SK-N-DZ (cell line): Measurements from ENCODE around the gene CBLN2. TPM values are rescaled to one million over a fixed set of nuclear protein-coding genes. Genes with fewer than 3 reads are reported as not detected.

Experiments used
- DNase-seq: peaks from one replicate; pipeline ENCODE4 v3.0.0-alpha.2; 2015; ENCODE audit warnings: low spot score
- polyA plus RNA-seq, 2 experiments: library from polyadenylated mRNA; depleted of rRNA; stranded (reverse); fragments of >200 nt; gene quantifications; 2 replicates each; pipeline ENCODE4 v1.2.3, GENCODE V29; 2014

The CBLN2 gene
- polyA plus RNA-seq (2014; cell fraction: cytosol; rRNA removed), result 0.20 and 0.53 TPM in 2 replicates
- 0.39 TPM in 1 of 2 replicates, not detected in the other for polyA plus RNA-seq (2014; cell fraction: nucleus; rRNA removed)

DNA sequence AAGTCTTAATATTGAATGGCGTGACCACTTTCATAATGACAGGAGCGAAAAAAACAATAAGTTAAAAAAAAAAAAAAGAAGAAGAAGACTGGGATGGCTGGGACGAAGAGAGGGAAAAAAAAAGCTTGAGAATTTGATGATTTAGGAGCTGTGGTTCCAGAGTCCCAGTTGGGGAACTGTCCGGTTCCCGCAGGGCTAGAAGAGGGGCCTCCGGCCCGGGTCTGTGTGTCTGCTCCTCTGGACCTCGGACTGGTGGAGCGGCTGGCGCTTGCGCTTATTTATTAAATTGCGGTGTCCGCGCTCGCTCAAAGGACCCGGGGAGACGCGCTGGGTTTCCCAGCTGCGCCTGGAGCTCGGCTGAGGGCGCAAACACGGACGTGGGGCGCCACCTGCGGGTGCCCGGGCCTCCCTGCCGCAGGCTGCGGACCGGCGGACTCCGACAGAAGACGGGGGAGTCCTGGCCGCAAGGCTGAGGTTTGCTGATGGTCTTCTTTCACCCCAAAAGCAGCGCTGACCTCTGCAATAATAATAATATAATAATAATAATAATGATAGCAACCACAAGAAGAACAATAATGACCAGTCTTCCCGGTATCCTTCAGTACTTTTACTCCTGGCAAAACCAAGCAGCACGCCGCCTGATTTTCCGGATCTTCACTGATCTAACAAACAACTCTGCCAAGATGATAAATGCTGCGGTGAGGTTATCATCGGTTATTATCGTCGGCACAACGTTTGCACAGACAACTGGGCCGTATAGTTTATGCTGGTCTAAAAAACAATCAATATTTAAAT, at the start of gene CBLN2:
TSS of gene CBLN2 (minus strand) at position 251 of the 795 bp plus-strand sequence. CDS start 2,182 bp downstream, outside the sequence.
- peak; percentile 69 for DNase-seq

DNA sequence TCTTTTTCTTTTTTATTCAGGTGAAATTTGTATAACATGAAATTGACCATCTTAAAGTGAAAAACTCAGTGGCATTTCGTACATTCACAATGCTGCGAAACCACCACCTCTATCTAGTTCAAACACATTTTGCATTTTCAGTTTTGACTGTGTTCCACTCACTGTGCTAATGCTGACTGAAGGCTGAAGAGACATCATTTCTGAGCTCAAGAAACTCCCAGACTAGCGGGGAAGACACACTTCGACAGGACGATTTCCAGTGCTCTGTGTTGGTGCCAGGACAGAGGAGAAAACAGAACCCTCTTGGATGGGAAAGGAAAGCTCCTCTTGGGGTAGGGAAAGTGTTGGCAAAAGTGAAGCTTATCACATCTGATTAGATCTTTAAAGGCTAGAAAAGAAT, 44.2 kb upstream of the CBLN2 start:
- no peak for DNase-seq

DNA sequence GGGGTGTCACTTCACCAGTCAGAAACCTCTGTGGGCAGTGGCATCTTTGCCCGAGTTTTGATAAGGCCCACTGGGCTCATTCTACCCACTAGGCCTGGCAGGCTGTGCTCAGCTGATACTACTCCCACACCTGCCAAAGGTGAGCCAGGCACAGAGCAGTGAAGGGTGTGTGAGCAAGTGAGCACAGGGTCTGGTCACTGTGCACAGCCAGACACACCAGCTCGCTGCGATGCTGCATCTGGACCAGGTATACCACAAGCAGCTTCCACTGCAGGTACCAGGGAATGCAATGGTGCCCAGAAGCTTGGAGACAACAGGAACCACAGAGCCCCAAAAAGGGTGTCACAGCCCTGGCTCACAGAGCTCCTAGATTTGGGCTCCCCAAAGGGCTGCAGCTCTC, 40.6 kb upstream of the CBLN2 start:
- no peak for DNase-seq

DNA sequence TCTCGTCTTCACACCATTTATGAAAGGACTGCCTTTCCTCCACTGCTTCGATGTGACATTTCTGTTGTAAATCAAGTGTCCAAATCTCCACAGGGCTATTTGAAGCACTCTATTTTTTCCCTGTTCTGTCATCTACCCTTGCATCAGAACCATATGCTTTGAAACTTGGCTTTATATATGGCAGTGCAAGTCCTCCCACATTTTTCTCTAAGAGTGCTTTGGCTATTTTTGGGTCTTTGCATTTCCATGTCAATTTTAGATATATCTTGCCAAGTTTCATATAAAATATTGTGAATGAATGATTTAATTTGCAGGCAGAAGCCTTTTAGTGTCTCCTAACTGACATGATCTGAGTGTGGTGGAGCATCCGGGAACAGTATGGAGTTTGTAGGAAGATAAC, 37.8 kb upstream of the CBLN2 start:
- peak; percentile 14 for DNase-seq

DNA sequence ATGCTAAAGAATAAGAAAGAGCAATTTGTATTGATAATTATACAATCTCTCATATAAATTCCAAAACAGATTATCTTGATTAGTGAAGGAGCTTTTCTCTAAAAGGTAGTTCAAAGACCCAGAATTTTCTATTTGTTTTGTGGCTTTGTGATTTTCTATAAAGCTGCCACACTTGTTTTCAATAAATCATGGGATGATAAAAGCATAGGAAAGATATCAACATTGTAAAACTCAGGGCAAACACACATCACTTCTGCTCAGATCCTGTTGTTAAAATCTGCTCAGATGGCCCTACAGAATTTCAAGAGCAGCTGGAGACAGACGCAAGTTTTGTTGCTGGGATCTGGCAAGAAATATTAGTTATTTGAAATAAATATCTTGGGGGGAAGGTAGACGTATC, 28.8 kb upstream of the CBLN2 start:
- DNase-seq, result no peak

DNA sequence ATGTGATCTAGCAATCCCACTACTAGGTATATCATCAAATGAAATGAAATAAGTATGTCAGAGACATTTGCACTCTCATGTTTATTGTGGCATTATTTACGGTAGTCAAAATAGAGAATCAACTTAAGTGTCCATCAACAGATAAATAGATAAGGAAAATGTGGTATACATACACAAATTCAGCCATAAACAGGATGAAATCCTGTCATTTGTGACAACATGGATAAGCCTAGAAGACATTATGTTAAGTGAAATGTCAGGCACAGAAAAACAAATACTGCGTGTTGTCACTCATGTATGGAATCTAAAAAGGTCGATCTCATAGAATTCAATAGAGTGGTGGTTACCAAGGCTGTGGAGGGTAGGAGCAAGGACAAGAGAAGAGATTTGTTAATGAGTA, 22.1 kb upstream of the CBLN2 start:
- DNase-seq, result no peak

DNA sequence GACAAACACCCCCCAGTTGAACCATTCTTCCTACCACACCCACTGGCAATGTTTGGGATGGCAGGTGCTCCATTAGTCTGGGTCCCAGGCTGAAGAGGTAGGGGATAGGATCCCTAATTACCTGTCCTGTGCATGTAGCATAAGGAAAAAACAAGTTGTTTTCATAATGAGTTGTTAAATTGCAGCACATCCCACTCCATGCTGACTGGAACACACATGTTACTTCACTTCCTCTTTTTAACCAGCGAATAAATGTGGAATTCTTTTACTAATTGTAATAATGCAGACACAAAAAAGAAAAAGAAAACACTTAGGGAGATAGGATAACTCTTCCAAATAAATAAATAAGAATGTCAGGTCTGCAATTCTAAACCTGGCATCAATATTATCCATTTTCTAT, 11.8 kb upstream of the CBLN2 start:
- DNase-seq, result no peak

DNA sequence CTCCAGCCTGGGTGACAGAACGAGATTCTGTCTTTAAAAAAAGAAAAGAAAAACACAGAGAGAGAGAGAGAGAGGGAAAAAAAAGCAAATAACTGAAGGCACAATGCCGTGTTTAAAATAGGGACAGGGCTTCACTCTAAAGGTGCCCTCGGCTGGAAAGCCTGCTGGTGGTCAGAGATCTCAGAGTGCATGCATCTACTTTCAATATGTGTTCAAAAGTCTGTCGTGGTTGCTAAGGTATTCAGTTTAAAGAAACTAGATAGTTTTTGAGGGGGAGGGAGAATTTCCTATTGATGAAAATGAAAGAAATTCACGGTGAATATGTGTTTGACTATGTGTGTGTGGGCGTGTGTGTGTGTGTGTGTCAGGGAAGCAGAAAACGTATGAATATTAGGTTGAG, 11.0 kb upstream of the CBLN2 start:
- no peak for DNase-seq

DNA sequence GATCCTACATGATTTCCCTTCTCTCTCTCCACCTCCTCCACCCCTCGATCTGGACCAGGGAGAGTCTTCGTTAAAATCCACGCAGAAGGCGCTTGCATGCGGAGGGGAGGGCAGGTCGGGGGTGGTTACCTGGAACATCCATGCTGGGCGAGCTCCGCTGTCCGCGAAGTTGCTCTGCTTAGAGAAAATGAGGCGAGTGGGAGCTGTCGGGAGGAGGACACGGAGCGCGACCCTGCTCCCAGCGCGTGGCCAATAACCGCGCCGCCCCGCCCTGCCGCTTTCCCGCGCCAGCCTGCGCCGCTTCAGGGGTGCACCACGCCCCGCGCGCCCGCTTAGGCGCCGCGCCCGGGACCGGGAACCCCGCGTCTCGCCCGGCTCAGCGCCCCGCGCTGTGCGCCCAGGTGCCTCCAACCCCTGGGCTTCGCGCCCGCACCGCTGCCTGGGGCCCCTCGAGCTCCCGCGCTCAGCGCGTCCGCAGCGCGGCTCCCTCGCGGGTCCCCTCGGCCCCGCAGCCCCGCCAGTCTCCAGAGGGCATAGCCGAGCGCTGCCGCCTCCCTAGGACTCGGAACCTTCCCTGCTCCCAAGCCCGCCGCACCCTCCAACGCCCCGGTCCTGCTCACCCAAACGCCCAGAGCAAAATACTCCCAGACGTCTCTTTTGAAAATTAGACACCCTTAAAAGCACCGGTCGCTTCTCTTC, 636 bp downstream of the CBLN2 start:
- DNase-seq, result no peak

DNA sequence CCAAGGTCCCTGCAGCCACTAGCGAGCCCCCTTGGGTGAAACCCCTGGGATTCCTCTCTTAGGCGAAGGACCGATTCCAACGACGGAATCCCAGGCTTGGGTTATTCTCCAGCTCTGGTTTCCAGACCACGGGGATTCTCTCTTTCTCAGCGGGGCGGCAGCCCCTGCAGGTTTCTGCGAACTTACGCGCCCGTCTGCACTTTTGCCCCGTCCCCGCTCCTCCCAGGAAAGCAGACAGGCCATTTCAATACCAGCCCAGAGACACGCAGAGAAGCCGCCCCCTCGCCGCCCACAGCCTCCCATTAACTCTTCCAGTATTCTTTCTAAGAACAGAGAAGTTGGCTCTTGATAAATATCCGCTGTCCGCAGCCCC, 1.2 kb downstream of the CBLN2 start:
- no peak for DNase-seq

DNA sequence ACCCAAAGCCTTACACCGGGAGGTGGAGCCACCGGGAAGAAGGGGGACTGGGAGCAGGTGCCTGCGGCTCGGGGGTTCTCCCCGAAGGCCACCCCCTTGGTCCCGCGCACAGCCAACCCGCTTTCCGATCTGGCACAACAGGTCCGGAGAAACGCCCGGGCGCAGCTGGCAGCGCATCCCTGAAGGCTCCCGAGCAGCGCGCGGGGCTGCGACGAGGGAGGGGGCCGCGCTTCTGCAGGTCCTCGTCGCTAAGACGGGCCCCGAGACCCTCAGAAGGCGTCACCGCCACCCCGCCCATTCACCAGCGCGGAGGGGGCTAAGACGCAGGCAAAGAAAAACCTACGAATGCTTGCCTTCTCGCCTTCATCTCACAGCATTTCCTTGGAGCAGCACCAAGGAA, 1.8 kb downstream of the CBLN2 start:
- DNase-seq, result no peak

DNA sequence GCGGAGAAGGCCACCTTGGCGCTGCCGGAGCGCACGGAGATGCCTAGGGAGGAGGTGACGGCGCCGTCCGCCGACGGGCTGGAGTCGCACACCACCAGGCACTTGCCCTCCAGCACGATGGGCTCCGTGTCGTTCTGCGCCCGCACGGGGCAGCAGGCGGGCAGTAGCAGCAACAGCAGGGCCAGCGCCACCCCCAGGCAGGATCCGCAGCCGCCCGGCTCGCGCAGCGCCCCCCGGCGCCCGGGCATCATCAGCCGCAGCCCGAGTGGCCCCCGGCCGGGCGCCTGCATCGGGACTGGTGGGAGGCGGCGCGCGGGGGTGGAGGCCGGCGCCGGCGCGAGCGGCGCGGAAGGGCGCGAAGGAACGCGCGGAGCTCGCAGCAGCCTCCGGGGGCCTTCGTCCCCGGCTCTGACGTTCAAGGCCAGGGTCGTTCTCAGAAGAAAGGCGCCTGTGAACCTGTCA, 2.2 kb downstream of the CBLN2 start:
- no peak for DNase-seq

DNA sequence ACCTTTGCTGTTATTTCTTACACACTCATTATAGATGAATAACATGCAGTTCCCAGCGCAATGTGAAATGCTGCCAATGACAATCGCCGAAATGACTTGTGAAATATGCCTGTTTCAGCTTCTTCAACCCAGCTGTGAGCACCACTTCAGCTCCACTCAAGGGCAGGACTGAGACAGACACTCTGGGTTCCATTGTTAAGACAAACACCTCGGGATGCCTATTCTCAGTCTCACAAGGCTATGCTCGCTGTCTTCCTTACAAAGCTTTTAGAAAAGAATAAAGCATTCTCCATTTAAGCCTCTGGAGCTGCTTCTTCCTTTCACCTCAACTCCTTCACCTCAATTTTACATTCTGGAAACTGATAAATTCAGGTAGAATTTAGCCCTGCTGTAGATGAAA, 4.2 kb downstream of the CBLN2 start:
- DNase-seq, result no peak

DNA sequence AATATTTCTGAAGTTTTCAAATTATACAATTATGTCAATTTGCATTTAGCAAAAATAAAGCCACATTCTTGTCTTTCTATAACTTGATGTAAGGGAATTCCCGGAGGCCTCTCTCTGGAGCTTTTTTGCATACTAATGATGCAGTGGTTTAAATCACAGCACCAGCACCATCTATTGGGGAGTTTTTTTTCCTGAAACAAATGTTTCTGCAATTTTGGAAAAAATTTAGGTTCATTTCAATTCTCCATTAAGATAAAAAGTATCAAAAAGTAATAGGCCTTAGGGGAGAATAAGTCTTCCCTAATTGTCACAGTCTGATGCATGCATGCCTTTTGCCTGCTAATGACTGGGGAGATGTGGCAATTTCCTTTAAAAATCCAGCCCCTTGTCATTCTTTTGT, 13.5 kb downstream of the CBLN2 start:
- DNase-seq, result no peak

DNA sequence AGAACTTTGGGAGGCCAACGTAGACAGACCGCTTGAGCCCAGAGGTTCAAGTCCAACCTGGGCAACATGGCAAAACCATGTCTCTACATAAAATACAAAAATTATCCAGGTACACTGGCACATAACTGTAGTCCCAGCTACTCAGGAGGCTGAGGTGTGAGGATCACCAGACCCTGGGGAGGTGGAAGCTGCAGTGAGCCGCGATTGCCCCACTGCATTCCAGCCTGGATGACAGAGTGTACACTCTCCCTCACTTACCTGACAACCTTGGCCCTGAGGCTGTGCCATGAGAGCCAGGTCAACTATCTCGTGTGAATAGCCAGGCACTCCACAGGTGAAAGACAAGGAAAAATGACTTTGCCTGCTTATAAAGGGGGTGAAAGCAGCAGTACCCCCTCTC, 39.3 kb downstream of the CBLN2 start:
- DNase-seq, result no peak

DNA sequence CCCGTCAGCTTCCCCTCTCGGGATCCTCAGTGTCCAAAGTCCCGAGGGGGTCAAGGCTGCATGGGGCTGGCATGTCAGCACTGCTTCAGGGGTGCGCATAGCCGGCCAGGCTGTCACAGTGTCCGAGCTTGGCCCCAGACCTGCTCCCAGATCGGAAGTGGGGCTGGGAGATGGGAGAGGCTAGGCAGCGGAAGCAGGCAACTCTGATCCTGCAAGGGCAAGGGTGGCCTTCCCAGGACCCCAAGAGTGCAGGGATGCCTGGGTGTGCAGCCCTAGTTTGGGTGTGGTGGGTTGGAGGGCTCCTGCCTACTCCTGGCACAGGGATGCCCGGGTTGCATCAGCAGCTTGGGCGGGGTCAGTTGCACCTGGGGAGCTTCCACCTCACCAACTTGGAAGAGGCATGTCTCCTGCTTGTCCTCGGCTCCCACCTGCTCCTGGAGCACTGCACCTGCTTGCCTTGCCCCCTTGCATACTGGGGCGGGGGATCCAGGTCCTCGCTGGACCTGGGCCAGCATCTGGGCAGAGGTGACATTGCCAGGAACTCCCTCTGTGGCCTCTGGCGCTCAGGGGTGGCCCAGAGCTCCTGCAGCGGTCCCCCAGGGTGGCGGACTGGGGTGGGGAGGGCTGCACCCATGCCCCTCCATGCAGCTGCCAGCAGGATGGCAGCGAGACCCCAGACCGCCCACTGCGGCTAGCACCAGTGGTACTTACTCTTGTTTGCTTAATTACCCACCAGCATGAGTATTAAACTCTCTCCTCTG, 41.3 kb downstream of the CBLN2 start:
- DNase-seq, result no peak

DNA sequence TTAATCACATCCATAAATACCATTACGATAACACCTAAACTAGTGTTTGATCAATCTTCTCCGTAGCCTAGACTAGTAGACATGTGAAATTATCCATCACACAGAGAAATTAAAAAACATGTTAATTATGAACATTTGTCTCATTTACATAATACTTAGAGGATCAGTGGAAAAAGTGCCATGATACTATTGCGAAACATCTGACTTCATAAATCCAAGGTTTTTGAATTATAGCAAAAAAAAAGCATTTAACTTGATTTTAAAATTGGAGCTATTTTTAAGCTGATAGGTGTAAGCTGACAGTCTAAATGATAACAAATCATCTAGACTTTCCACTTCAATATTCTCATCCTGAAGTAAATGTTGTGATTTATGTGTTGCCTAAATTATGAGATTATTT, 51.6 kb downstream of the CBLN2 start:
- DNase-seq, result no peak
